Thyroid gland (tissue), 4 donors: Measurements from ENCODE around the gene IFNGR1.

Experiments used
- POLR2A ChIP-seq, 2 donors: fragments of 450-650 bp; IDR thresholded peaks; one replicate each; pipeline ENCODE4 v1.6.1; 2017; ENCODE audit warnings: antibody characterized with exemption in 2 of 2, mild to moderate bottlenecking in 2 of 2, moderate library complexity in 1 of 2
- TF ChIP-seq, protein P1 (sequence below), 6 experiments: fragments of 200-600 bp in 3 of 6; fragments of 450-650 bp in 3 of 6; sonication (generic) in 3 of 6; IDR thresholded peaks; one replicate each; pipeline ENCODE4 v1.5.1; 2016 to 2019; ENCODE audit warnings: antibody characterized with exemption in 6 of 6, mild to moderate bottlenecking in 2 of 6, inconsistent platforms in 1 of 6, moderate library complexity in 1 of 6

- TF ChIP-seq, protein P1, sequence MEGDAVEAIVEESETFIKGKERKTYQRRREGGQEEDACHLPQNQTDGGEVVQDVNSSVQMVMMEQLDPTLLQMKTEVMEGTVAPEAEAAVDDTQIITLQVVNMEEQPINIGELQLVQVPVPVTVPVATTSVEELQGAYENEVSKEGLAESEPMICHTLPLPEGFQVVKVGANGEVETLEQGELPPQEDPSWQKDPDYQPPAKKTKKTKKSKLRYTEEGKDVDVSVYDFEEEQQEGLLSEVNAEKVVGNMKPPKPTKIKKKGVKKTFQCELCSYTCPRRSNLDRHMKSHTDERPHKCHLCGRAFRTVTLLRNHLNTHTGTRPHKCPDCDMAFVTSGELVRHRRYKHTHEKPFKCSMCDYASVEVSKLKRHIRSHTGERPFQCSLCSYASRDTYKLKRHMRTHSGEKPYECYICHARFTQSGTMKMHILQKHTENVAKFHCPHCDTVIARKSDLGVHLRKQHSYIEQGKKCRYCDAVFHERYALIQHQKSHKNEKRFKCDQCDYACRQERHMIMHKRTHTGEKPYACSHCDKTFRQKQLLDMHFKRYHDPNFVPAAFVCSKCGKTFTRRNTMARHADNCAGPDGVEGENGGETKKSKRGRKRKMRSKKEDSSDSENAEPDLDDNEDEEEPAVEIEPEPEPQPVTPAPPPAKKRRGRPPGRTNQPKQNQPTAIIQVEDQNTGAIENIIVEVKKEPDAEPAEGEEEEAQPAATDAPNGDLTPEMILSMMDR (IDR thresholded peaks at IDR 0.05) = no peak
- TF ChIP-seq POLR2A (IDR thresholded peaks at IDR 0.05) = no peak
Measured at GRCh38 chr6:137230956-137231555, 11.9 kb upstream of the IFNGR1 start.
